ENCODE measurements around the gene CSF2.

Gene CSF2

DNA sequence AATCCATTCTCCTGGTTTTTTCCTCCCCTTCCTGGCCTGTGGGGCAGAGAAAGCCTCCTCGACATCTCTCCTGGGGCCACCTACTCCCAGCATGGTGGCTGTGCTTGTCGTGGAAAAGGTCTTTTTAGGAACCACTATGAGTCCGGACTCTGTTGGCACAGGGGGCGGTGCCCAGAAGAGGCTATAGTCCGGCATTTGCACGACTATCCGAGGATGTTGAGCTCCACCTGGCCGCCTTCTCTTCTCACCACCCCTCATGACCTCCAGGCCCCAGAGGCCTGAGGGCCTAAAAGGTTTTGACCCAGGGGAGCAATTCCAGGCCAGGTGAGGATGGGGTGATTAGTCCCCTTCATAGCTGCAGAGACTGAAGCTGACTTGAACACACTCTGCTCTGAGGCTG is 14.1 kb downstream of the CSF2 start:
- TF ChIP-seq, protein P1, sequence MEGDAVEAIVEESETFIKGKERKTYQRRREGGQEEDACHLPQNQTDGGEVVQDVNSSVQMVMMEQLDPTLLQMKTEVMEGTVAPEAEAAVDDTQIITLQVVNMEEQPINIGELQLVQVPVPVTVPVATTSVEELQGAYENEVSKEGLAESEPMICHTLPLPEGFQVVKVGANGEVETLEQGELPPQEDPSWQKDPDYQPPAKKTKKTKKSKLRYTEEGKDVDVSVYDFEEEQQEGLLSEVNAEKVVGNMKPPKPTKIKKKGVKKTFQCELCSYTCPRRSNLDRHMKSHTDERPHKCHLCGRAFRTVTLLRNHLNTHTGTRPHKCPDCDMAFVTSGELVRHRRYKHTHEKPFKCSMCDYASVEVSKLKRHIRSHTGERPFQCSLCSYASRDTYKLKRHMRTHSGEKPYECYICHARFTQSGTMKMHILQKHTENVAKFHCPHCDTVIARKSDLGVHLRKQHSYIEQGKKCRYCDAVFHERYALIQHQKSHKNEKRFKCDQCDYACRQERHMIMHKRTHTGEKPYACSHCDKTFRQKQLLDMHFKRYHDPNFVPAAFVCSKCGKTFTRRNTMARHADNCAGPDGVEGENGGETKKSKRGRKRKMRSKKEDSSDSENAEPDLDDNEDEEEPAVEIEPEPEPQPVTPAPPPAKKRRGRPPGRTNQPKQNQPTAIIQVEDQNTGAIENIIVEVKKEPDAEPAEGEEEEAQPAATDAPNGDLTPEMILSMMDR (IDR thresholded peaks at IDR 0.05; ENCODE audit: poor library complexity, severe bottlenecking) = no peak
- no peak for DNase-seq (ENCODE audit: low spot score)
- H3K9me3 ChIP-seq (ENCODE audit: severe bottlenecking) = no peaks in the 10 kb centered on the region
- H3K27ac ChIP-seq (ENCODE audit: poor library complexity, severe bottlenecking) = no peak overlapping the region
- no peak for ATAC-seq (ENCODE audit: low read depth)
- H3K36me3 ChIP-seq (ENCODE audit: low read depth) = no peaks in the 10 kb centered on the region
- H3K27me3 ChIP-seq (ENCODE audit: insufficient read depth, poor library complexity, severe bottlenecking) = no peaks in the 10 kb centered on the region
- H3K4me3 ChIP-seq (ENCODE audit: severe bottlenecking) = no peak overlapping the region
- peaks cover 30% of the 10 kb centered on the region for H3K4me1 ChIP-seq (ENCODE audit: insufficient read depth, poor library complexity, severe bottlenecking)

DNA sequence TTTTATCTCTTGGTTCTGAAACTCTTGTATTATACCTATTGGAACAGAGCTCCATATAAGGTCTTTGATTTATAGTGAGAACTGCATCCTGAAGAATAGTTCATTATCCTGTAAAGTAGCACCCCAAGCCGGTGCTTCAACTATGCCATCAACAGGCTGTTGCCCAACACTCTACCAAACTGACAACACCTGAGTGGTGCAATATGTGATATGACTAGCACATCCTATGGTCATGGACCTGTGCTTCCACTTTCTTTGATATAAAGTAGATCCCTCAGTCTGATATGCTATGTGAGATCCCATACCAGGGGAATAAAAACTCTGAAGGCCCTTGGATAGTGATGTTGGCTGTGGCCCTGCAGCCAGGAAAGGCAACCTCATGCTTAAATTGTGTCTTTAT is 15.8 kb downstream of the CSF2 start:
- TF ChIP-seq, protein P1 (IDR thresholded peaks at IDR 0.05; ENCODE audit: poor library complexity, severe bottlenecking) = no peak
- Histone ChIP-seq H3K9me3 (ENCODE audit: severe bottlenecking) (no peaks in the 10 kb centered on the region), H3K4me3 (ENCODE audit: severe bottlenecking) (no peak overlapping the region), H3K4me1 (ENCODE audit: insufficient read depth, poor library complexity, severe bottlenecking) (peaks cover 38% of the 10 kb centered on the region), H3K27ac (ENCODE audit: poor library complexity, severe bottlenecking) (peak overlapping the region; percentile 46), H3K27me3 (ENCODE audit: insufficient read depth, poor library complexity, severe bottlenecking) (no peaks in the 10 kb centered on the region), H3K36me3 (ENCODE audit: low read depth) (no peaks in the 10 kb centered on the region)
- ATAC-seq (ENCODE audit: low read depth) (no peak), DNase-seq (ENCODE audit: low spot score) (no peak)

DNA sequence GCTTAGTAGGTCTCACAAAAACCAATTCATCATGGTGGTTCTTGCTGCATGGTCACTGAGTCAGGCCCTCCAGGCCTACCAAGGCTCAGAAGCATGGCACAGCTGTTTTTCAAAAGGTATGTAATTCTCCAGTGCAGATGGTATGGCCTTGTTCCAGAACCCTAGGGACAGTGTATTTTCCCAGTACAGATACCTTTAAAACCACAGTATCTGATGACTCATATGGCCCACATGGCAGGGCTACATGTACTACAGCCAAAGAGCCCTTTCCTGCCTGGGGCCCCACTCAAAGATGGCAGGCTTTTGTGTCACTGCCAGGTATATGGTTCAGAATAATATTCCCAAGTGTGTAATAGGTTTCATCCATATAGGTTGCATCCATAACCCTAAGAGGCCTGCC is 16.5 kb downstream of the CSF2 start:
- DNase-seq (ENCODE audit: low spot score) (no peak), ATAC-seq (ENCODE audit: low read depth) (peak; percentile 45)
- H3K27me3 ChIP-seq (ENCODE audit: insufficient read depth, poor library complexity, severe bottlenecking) = no peaks in the 10 kb centered on the region
- TF ChIP-seq, protein P1 (IDR thresholded peaks at IDR 0.05; ENCODE audit: poor library complexity, severe bottlenecking) = no peak
- no peak overlapping the region for H3K4me3 ChIP-seq (ENCODE audit: severe bottlenecking)
- H3K36me3 ChIP-seq (ENCODE audit: low read depth) = no peaks in the 10 kb centered on the region
- H3K27ac ChIP-seq (ENCODE audit: poor library complexity, severe bottlenecking) = peak overlapping the region; percentile 46
- H3K9me3 ChIP-seq (ENCODE audit: severe bottlenecking) = no peaks in the 10 kb centered on the region
- peaks cover 46% of the 10 kb centered on the region for H3K4me1 ChIP-seq (ENCODE audit: insufficient read depth, poor library complexity, severe bottlenecking)

DNA sequence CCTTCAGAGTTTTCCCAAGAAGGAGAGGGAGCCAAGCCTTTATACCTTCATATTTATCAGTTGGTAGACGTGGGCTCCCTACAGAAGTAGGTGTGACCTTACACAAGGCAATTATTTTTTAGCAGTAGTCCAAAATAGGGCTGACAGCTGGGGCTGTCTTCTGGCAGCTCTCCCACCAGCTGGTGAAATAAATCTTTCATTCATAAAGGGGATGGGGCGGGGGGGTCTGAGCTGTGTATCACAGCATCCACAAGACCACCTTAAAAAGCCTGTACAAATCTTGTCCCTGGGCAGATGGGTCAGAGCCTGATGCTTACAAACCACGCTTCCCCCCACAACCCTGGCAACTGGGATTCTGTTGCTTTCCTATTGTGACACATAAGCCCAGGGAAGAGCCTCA is 19.7 kb downstream of the CSF2 start:
- no peak for DNase-seq (ENCODE audit: low spot score)
- ATAC-seq (ENCODE audit: low read depth) = no peak
- Histone ChIP-seq H3K27me3 (ENCODE audit: insufficient read depth, poor library complexity, severe bottlenecking) (no peaks in the 10 kb centered on the region), H3K4me3 (ENCODE audit: severe bottlenecking) (no peak overlapping the region), H3K27ac (ENCODE audit: poor library complexity, severe bottlenecking) (peak overlapping the region; percentile 94), H3K36me3 (ENCODE audit: low read depth) (no peaks in the 10 kb centered on the region), H3K9me3 (ENCODE audit: severe bottlenecking) (no peaks in the 10 kb centered on the region), H3K4me1 (ENCODE audit: insufficient read depth, poor library complexity, severe bottlenecking) (peaks cover 39% of the 10 kb centered on the region)
- TF ChIP-seq, protein P1 (IDR thresholded peaks at IDR 0.05; ENCODE audit: poor library complexity, severe bottlenecking) = no peak

DNA sequence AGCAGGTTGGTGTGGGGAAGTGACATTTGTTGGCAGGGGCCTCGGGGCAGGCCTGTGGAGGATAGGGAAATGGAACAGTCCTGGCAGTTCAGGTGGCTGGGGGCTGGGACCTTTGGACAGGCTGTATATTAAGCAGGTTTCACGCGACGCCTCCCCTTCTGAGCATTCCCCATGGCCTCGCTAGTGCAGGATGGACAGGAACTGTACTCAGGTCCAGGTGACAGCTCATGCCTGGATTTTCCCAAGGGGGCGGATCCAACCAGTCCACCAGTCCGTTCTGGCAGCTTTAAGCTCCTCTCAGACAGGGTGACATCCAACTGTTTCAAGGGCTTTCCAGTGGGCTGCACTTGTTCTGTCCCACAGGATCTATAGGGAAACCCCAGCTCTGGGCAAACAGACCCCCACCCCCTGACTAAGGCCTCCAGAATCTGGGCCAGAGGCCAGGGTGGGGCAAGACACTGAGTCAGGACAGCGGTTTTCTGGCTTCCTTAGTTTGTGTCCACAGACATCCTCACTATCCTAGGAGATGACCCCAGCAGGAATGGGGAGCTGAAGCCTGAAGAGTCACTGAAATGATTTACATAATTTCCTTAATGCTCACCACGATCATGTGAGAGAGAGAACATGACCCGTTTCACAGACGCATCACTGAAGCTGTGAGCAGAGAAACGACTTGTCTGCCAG is 20.9 kb downstream of the CSF2 start:
- TF ChIP-seq, protein P1 (IDR thresholded peaks at IDR 0.05; ENCODE audit: poor library complexity, severe bottlenecking) = no peak
- no peaks in the 10 kb centered on the region for H3K36me3 ChIP-seq (ENCODE audit: low read depth)
- DNase-seq (ENCODE audit: low spot score) (peak; percentile 94), ATAC-seq (ENCODE audit: low read depth) (peak; percentile 86)
- no peaks in the 10 kb centered on the region for H3K27me3 ChIP-seq (ENCODE audit: insufficient read depth, poor library complexity, severe bottlenecking)
- peak overlapping the region; percentile 94 for H3K27ac ChIP-seq (ENCODE audit: poor library complexity, severe bottlenecking)
- H3K4me3 ChIP-seq (ENCODE audit: severe bottlenecking) = no peak overlapping the region
- H3K9me3 ChIP-seq (ENCODE audit: severe bottlenecking) = no peaks in the 10 kb centered on the region
- peaks cover 35% of the 10 kb centered on the region for H3K4me1 ChIP-seq (ENCODE audit: insufficient read depth, poor library complexity, severe bottlenecking)
